Neural cell (in vitro differentiated cells): ENCODE results near the gene PHLPP2. TPM values are rescaled to one million over a fixed set of nuclear protein-coding genes. Genes with fewer than 3 reads are reported as not detected.
A peak's percentile ranks its signal among the peaks of the same experiment; 100 is the strongest.

Source experiments
- H2AFZ ChIP-seq: fragments of 200-600, 300-800 bp; sonication (generic), shearing (Covaris generic); 2 replicates; pipeline ENCODE4 v1.6.0; 2014; ENCODE audit warnings: low read depth, mild to moderate bottlenecking, antibody characterized with exemption, low read length, moderate library complexity
- H3F3A ChIP-seq: fragments of 200-600 bp; shearing (Covaris generic); 2 replicates; pipeline ENCODE4 v1.6.1; 2016; ENCODE audit warnings: mild to moderate bottlenecking, moderate library complexity, mixed read lengths, antibody characterized with exemption, low read length; ENCODE audit not compliant: insufficient read depth, poor library complexity, severe bottlenecking
- H3K27ac ChIP-seq: fragments of 200-600, 300-800 bp; sonication (generic), shearing (Covaris generic); 2 replicates; pipeline ENCODE4 v1.5.1; 2014; ENCODE audit warnings: mild to moderate bottlenecking, low read length, moderate library complexity
- H3K27me3 ChIP-seq: fragments of 300-800, 200-600 bp; sonication (generic), shearing (Covaris generic); 2 replicates; pipeline ENCODE4 v1.6.0; 2014; ENCODE audit warnings: mild to moderate bottlenecking, low read depth, low read length, moderate library complexity; ENCODE audit not compliant: insufficient read depth
- H3K36me3 ChIP-seq: fragments of 300-800, 200-600 bp; sonication (generic), shearing (Covaris generic); 2 replicates; pipeline ENCODE4 v1.5.1; 2014; ENCODE audit warnings: mild to moderate bottlenecking, antibody characterized with exemption, low read length, moderate library complexity; ENCODE audit not compliant: insufficient read depth
- H3K4me2 ChIP-seq: fragments of 300-800, 200-600 bp; sonication (generic), shearing (Covaris generic); 2 replicates; pipeline ENCODE4 v1.6.0; 2014; ENCODE audit warnings: mild to moderate bottlenecking, low read length
- H3K4me3 ChIP-seq: fragments of 300-800, 200-600 bp; sonication (generic), shearing (Covaris generic); 2 replicates; pipeline ENCODE4 v1.5.1; 2014; ENCODE audit warnings: mild to moderate bottlenecking, low read length, moderate library complexity
- H3K79me2 ChIP-seq: fragments of 200-600 bp; shearing (Covaris generic); replicated peaks from 2 replicates; pipeline ENCODE4 v1.6.0; 2014; ENCODE audit warnings: mild to moderate bottlenecking, low read length, moderate library complexity; ENCODE audit not compliant: insufficient read depth
- H3K9ac ChIP-seq: fragments of 300-800, 200-600 bp; sonication (generic), shearing (Covaris generic); 2 replicates; pipeline ENCODE4 v1.6.1; 2016; ENCODE audit warnings: mild to moderate bottlenecking, low read length, mixed read lengths
- H3K9me2 ChIP-seq: fragments of 200-600 bp; shearing (Covaris generic); 2 replicates; pipeline ENCODE4 v1.6.1; 2016; ENCODE audit warnings: mild to moderate bottlenecking, low read length, mixed read lengths; ENCODE audit not compliant: insufficient read depth
- H3K9me3 ChIP-seq: fragments of 200-600, 300-800 bp; sonication (generic), shearing (Covaris generic); 2 replicates; pipeline ENCODE4 v1.6.1; 2016; ENCODE audit warnings: mild to moderate bottlenecking, mixed run types, low read length, moderate library complexity, mixed read lengths
- H4K20me1 ChIP-seq: fragments of 200-600 bp; shearing (Covaris generic); 2 replicates; pipeline ENCODE4 v1.6.1; 2016; ENCODE audit warnings: mild to moderate bottlenecking, mixed run types; ENCODE audit not compliant: insufficient read depth
- CTCF ChIP-seq: fragments of 450-650 bp; IDR thresholded peaks from 2 replicates; pipeline ENCODE4 v1.5.1; 2014; ENCODE audit warnings: antibody characterized with exemption, mild to moderate bottlenecking, moderate library complexity; ENCODE audit not compliant: poor library complexity, severe bottlenecking
- EP300 ChIP-seq: fragments of 450-650 bp; conservative IDR thresholded peaks from 2 replicates; pipeline ENCODE4 v1.6.1; 2014; ENCODE audit warnings: antibody characterized with exemption, mild to moderate bottlenecking, moderate library complexity; ENCODE audit not compliant: poor library complexity, severe bottlenecking
- EZH2 ChIP-seq: fragments of 200-600, 300-800 bp; shearing (Covaris generic), sonication (generic); IDR thresholded peaks from 2 replicates; pipeline ENCODE4 v1.6.1; 2014; ENCODE audit warnings: antibody characterized with exemption, low read length, borderline replicate concordance, mild to moderate bottlenecking; ENCODE audit not compliant: insufficient read depth, poor library complexity, severe bottlenecking
- MXI1 ChIP-seq: fragments of 450-650 bp; conservative IDR thresholded peaks from 2 replicates; pipeline ENCODE4 v1.6.1; 2014; ENCODE audit warnings: antibody characterized with exemption, mild to moderate bottlenecking; ENCODE audit not compliant: poor library complexity, severe bottlenecking
- POLR2AphosphoS5 ChIP-seq: IDR thresholded peaks from 2 replicates; pipeline ENCODE4 v1.6.1; 2012
- RAD21 ChIP-seq: fragments of 450-650 bp; conservative IDR thresholded peaks from 2 replicates; pipeline ENCODE4 v1.6.1; 2014; ENCODE audit warnings: antibody characterized with exemption, mild to moderate bottlenecking, moderate library complexity
- SMC3 ChIP-seq: fragments of 450-650 bp; conservative IDR thresholded peaks from 2 replicates; pipeline ENCODE4 v1.6.1; 2014; ENCODE audit warnings: antibody characterized with exemption, mild to moderate bottlenecking, moderate library complexity; ENCODE audit not compliant: poor library complexity
- TAF1 ChIP-seq: IDR thresholded peaks from 2 replicates; pipeline ENCODE4 v1.6.1; 2012; ENCODE audit warnings: low read depth
- polyA plus RNA-seq: library from polyadenylated mRNA; depleted of rRNA; stranded (reverse); fragments of >200 nt; gene quantifications from 2 replicates; pipeline ENCODE4 v1.2.3, GENCODE V29; 2014
- TF ChIP-seq, protein P1 (sequence below): IDR thresholded peaks from 2 replicates; pipeline ENCODE4 v1.6.1; 2012; ENCODE audit warnings: borderline replicate concordance

Gene PHLPP2
- polyA plus RNA-seq, 1 donor from 2014 or later = 11.0 TPM

- Histone ChIP-seq H3K27me3 (no peaks in the 10 kb centered on the region), H3K4me3 (no peak overlapping the region), H3K4me2 (no peak overlapping the region), H3K9ac (no peak overlapping the region), H4K20me1 (no peaks in the 10 kb centered on the region), H2AFZ (no peak overlapping the region), H3K9me2 (no peaks in the 10 kb centered on the region), H3F3A (no peaks in the 10 kb centered on the region), H3K9me3 (no peaks in the 10 kb centered on the region), H3K27ac (no peak overlapping the region), H3K36me3 (no peaks in the 10 kb centered on the region), H3K79me2 (peaks cover 5% of the 10 kb centered on the region)
- TF ChIP-seq RAD21 (no peak), EZH2 (no peak), MXI1 (no peak), EP300 (no peak), SMC3 (no peak), TAF1 (no peak), POLR2AphosphoS5 (no peak), CTCF (no peak)
- TF ChIP-seq, protein P1, sequence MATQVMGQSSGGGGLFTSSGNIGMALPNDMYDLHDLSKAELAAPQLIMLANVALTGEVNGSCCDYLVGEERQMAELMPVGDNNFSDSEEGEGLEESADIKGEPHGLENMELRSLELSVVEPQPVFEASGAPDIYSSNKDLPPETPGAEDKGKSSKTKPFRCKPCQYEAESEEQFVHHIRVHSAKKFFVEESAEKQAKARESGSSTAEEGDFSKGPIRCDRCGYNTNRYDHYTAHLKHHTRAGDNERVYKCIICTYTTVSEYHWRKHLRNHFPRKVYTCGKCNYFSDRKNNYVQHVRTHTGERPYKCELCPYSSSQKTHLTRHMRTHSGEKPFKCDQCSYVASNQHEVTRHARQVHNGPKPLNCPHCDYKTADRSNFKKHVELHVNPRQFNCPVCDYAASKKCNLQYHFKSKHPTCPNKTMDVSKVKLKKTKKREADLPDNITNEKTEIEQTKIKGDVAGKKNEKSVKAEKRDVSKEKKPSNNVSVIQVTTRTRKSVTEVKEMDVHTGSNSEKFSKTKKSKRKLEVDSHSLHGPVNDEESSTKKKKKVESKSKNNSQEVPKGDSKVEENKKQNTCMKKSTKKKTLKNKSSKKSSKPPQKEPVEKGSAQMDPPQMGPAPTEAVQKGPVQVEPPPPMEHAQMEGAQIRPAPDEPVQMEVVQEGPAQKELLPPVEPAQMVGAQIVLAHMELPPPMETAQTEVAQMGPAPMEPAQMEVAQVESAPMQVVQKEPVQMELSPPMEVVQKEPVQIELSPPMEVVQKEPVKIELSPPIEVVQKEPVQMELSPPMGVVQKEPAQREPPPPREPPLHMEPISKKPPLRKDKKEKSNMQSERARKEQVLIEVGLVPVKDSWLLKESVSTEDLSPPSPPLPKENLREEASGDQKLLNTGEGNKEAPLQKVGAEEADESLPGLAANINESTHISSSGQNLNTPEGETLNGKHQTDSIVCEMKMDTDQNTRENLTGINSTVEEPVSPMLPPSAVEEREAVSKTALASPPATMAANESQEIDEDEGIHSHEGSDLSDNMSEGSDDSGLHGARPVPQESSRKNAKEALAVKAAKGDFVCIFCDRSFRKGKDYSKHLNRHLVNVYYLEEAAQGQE = no peak
Observed at GRCh38 chr16:71726476-71727315, 2.2 kb upstream of the PHLPP2 start.

DNA sequence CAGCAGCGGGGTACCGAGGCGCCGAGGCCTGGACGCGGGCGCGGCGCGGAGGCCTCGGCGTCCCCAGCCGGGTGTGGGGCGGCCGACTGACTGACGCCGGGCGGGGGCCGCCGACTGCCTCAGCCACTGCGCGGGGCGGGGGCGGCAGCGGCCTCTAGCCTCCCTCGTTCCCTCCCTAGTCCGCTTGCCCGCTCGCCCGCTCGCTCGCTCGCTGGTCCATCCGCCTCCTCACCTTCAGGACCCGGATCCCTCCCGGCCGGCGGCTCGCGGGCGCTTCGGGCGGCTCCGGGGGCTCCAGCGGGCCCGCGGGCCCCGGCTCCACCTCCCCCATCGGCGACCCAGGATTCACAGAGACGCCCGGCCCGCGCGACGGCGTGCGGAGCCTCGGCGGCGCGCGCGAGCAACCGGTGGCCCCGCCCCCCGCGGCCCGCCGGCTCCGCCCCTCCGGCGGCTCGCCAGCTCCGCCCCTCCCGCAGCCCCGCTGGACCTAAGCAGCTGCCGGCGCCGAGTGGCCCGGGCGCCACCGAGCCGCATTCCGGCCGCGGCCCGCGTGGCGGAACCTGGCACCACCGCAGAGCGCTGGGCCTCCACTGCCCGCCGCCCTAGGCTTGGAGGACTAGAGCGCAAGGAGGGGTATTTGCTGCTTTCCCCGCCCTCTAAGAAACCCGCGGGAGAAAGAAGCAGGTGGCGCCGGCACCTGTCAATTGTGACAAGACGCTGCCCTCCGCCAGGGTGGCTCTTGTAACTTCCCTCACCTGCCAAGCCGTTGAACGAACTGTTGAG, 773 bp downstream of the PHLPP2 start:
- Histone ChIP-seq H3K27ac (peak overlapping the region; percentile 45), H4K20me1 (no peaks in the 10 kb centered on the region), H3K9ac (peak overlapping the region; percentile 79), H3K9me2 (no peaks in the 10 kb centered on the region), H3K36me3 (no peaks in the 10 kb centered on the region), H3K4me2 (peak overlapping the region; percentile 65), H3K79me2 (peaks cover 22% of the 10 kb centered on the region), H2AFZ (no peak overlapping the region), H3K4me3 (peak overlapping the region; percentile 97), H3F3A (no peaks in the 10 kb centered on the region), H3K27me3 (no peaks in the 10 kb centered on the region), H3K9me3 (no peaks in the 10 kb centered on the region)
- TF ChIP-seq MXI1 (peak; percentile 40), POLR2AphosphoS5 (peak; percentile 59)
- TF ChIP-seq, protein P1 = no peak
